ENCODE measurements around the gene RELT. TPM values are rescaled to one million over a fixed set of nuclear protein-coding genes. Genes with fewer than 3 reads are reported as not detected.

Gene RELT
- total and polyA plus RNA-seq, 9 donors = 0.38 to 4.7 (median 2.0) TPM

DNA sequence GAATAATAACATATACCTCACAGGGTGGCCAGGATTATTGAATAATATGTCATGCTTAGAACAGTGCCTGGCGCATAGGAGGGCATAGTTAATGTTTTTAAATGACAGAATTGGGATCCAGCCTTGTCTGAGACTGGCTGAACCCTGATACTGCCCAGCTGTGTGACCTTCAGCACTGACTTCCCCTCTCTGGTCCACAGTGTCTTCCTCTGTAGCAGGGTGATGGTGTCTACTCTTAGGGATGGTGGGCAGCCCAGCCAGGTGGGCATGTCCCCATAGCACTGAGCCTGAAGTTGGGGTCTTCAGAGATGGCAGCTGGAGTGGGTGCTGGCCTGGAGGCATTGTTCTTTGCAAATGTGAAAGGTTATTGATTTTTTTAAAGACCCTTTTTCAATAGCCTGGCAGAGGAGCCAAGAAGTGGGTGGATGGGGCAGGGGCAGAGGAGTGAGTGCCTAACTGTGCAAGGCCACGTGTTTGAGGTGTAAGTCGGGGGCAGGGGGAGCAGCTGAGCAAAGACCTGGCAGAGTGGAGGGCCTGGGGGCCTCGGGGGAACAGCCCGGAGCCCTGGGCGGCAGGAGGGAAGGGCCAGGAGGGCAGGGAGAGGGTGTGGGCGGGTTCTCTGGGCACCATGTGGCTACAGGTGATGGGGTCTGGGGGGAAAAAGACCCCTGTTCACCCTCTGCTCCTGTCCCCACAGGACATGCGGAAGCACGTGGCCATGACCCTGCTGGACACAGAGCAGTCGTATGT is 29.8 kb upstream of the RELT start:
- WGBS, 3 donors = 77 to 83% (median 79%) methylated on average over 10 of the region's 10 CpGs
- H3K9me3 ChIP-seq = no peaks in the 10 kb centered on the region
- H3K36me3 ChIP-seq = no peaks in the 10 kb centered on the region
- no peak overlapping the region for H3K4me3 ChIP-seq
- no peak for DNase-seq
- TF ChIP-seq EP300 (IDR thresholded peaks at IDR 0.05) (no peak), POLR2A (IDR thresholded peaks at IDR 0.05) (no peak)
- TF ChIP-seq, protein P1, sequence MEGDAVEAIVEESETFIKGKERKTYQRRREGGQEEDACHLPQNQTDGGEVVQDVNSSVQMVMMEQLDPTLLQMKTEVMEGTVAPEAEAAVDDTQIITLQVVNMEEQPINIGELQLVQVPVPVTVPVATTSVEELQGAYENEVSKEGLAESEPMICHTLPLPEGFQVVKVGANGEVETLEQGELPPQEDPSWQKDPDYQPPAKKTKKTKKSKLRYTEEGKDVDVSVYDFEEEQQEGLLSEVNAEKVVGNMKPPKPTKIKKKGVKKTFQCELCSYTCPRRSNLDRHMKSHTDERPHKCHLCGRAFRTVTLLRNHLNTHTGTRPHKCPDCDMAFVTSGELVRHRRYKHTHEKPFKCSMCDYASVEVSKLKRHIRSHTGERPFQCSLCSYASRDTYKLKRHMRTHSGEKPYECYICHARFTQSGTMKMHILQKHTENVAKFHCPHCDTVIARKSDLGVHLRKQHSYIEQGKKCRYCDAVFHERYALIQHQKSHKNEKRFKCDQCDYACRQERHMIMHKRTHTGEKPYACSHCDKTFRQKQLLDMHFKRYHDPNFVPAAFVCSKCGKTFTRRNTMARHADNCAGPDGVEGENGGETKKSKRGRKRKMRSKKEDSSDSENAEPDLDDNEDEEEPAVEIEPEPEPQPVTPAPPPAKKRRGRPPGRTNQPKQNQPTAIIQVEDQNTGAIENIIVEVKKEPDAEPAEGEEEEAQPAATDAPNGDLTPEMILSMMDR (IDR thresholded peaks at IDR 0.05) = no peak
- H3K27ac ChIP-seq = no peak overlapping the region
- no peaks in the 10 kb centered on the region for H3K27me3 ChIP-seq
- H3K4me1 ChIP-seq (ENCODE audit: insufficient read depth) = peaks cover 10% of the 10 kb centered on the region
- intact Hi-C loops (cut with DNase I) = no loop called here

DNA sequence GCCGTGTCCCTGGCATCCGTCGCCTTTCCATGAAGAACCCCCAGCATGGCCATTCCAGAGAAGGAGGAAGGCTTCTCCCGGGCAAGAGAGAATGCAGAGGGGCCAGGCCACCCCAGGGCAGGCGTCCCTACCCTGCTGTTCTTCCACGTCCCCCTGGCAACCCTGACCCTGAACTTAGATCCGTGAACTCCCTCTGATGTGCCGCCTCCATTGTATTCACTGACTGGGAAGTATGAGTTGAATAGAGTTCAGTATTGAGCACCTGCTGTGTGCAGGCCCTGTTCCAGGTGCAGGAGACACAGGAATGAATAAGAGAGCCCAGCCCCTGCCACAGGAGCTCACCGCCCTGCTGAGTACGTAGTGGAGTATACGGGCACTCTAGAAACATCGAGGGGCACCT is 29.1 kb upstream of the RELT start:
- Histone ChIP-seq H3K4me3 (no peak overlapping the region), H3K27me3 (no peaks in the 10 kb centered on the region), H3K27ac (no peak overlapping the region), H3K4me1 (ENCODE audit: insufficient read depth) (peaks cover 10% of the 10 kb centered on the region), H3K36me3 (no peaks in the 10 kb centered on the region), H3K9me3 (no peaks in the 10 kb centered on the region)
- intact Hi-C loops (cut with DNase I) = no loop called here
- no peak for DNase-seq
- 78 to 84% (median 83%) methylated on average over 12 of the region's 12 CpGs for WGBS, 3 donors
- TF ChIP-seq EP300 (IDR thresholded peaks at IDR 0.05) (no peak), POLR2A (IDR thresholded peaks at IDR 0.05) (no peak)
- TF ChIP-seq, protein P1 (IDR thresholded peaks at IDR 0.05) = no peak

DNA sequence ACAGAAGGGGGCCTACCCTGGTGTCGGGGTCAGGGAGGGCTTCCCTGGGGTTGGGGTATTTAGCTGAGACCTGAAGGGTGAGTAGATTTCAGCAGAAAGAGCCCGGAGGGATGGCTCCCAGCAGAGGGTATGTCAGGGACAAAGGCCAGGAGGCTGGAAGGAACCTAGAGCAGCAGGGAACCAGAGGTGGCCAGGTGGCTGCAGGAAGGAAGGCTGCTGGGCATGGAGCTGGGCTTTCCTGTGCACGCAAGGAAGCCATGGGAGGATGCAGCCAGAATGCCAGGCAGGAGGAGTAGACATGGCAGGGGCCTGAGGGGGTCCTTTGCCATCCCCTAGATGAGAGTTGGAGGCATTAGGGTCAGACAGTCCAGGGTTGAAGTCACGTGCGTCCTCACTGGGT is 27.4 kb upstream of the RELT start:
- Histone ChIP-seq H3K27ac (no peak overlapping the region), H3K36me3 (no peaks in the 10 kb centered on the region), H3K4me3 (no peak overlapping the region), H3K9me3 (no peaks in the 10 kb centered on the region), H3K27me3 (no peaks in the 10 kb centered on the region), H3K4me1 (ENCODE audit: insufficient read depth) (no peaks in the 10 kb centered on the region)
- 91 to 95% (median 91%) methylated on average over 5 of the region's 5 CpGs for WGBS, 3 donors
- TF ChIP-seq, protein P1 (IDR thresholded peaks at IDR 0.05) = no peak
- TF ChIP-seq POLR2A (IDR thresholded peaks at IDR 0.05) (no peak), EP300 (IDR thresholded peaks at IDR 0.05) (no peak)
- DNase-seq = no peak
- intact Hi-C loops (cut with DNase I) = no loop called here

DNA sequence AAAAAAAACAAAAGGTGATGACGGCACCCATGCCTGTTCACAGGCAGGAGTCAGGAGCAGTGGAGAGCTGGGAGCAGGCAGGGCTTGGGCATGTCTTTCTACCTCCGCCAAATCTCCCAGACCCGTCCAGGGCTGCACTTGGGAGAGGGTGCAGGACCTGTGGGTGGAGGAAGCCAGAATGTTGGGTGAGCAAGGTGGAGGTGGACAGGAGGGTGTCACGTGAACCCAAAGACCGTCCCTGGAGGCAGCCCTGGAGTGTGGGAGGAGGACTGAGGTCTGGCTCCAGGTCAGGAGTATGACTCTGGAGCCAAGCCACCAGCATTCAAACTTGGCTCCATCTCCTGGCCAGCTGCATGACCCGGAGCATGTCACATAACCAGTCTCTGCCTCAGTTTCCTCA is 26.6 kb upstream of the RELT start:
- Histone ChIP-seq H3K4me1 (ENCODE audit: insufficient read depth) (no peaks in the 10 kb centered on the region), H3K36me3 (no peaks in the 10 kb centered on the region), H3K9me3 (no peaks in the 10 kb centered on the region), H3K4me3 (no peak overlapping the region), H3K27me3 (no peaks in the 10 kb centered on the region), H3K27ac (no peak overlapping the region)
- WGBS, 3 donors = 62 to 64% (median 62%) methylated on average over 6 of the region's 6 CpGs
- intact Hi-C loops (cut with DNase I) = loop anchor here in 2 of 4 donors (5.0 kb wide), 2 partner anchors 38 to 308 kb away; no protein-coding TSS in a partner anchor
- DNase-seq = no peak
- TF ChIP-seq EP300 (IDR thresholded peaks at IDR 0.05) (no peak), POLR2A (IDR thresholded peaks at IDR 0.05) (no peak)
- TF ChIP-seq, protein P1 (IDR thresholded peaks at IDR 0.05) = no peak

Measured in ovary (tissue), 9 donors.